NCI-H1436 (cell line): ENCODE data around the gene KNCN.

Experiments
- DNase-seq: peaks from one replicate; lab custom pipeline; 2025; lab: John Stamatoyannopoulos, UW

KNCN gene

DNA sequence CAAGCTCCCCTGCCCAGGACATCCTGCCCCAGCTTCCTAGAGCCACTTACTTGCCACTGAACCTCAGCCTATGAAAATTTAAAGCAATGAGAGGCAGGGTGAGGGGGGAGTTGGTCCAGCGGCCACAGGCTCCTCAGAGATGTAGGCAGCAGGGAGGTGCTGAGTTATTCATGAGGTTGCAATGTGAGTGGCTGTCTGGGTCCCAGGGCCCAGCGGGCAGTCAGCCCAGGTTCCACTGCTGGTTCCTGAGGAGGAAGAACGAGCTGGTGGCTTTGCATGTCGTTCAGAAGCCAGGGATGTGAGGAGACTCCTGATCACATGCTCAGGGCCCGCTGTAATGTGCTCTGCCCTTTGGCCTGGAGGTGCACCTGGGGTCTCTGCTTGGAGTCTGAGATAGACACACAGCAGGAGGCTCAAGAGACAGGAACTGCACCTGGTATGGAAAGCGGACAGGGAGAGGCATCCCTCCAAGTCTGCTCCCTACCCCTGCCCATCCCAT lies at the start of gene KNCN:
TSS of gene KNCN (minus strand) at position 51 of the 499 bp plus-strand sequence. CDS start 432 bp downstream, outside the sequence.
- no peak for DNase-seq

DNA sequence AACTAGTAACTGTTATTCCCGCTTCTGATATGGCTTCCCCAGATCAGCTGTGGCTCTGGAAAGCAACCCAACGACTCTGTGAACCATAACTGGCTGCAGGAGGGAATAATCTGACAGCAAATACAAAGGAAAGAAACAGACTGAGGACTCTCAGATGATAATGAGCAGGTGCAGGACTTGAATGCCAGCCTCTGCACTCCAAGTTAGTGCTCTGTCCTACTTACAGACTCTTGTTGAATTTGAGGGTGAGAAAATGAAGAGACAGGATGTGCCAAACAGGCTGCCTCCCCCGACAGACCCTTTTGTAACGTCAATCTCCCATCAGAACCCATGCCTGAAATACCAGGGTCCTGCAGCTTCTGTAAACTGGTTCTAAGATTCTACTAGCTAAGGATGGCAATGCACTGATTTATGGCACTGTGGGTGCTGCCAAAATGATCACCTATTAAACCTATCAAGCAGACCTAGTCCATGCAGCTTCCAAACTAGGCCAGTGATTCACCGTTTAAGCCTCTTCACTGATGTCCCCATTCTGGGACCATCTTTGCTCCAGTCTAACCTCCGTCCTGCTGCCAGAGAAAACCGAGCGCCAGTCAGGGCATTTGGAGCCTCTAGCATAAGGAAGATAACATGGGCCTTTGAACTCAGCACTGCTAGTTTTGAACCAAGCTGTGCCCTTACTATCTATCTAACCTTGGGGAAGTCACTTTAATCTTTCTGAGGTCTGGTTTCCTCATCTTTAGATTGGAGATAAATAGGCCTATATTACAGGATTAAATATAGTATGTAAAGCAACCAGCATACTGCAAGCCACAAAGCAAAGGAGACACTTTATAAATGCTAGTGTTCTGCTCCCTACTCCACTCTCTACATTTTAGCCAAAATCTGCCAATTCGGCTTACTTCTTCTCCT lies 47.9 kb upstream of the KNCN start:
- no peak for DNase-seq

- no peak for DNase-seq
Measured at GRCh38 chr1:46596846-46597245, 45.4 kb upstream of the KNCN start.

DNA sequence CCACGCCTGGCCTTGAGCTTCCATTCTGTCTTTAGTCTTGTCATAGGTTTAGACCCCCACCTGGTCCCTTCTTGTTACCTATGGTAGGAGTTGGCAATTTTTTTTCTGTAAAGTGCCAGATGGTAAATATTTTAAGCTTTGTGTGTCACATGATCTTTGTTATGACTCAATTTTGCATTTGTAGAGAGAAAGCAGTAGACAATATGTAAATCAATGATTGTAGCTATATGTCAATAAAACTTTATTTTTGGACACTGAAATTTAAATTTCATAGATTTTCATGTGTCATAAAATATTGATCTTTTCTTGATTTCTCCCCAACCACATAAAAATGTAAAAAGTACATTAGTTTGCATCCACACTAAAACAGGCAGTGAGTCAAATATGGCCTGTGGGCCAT lies 44.6 kb upstream of the KNCN start:
- DNase-seq: no peak

DNA sequence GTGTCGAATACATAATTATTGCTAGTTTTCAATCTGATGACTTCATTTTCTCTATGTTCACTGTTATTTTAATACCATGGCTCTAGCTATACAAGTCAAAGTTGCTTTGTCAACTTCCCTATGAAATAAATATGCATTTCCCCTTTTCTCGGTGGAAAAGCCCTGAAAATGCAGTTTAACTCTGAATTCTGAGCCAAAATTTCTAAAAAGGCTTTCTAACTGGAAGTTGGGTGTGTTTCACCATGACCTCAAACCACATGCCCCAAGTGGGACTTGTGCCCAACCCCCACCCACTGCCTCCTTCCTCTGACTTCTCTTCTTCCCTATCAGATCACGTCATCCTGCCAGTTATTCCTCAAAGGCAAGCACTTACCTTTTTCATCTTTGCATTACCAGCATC lies 43.7 kb upstream of the KNCN start:
- DNase-seq: no peak

DNA sequence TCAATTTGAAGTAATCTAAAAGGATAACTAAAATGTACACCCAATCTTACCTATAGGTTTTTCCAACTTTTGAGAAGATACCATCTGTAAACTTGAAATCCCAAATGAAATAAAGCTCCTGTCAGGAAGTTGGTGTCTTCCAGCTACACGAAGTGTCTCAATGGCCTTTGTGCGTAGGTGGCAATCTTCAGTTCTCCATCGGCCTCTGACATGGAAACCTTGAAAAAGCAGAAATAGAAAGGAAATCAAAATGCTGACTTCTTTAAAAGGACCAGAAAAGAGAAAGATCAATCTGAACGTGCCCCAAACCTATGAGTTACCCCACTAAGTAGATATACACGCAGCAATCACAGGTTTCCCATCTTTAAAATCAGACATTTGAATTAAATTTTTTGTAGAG lies 42.6 kb upstream of the KNCN start:
- no peak for DNase-seq

DNA sequence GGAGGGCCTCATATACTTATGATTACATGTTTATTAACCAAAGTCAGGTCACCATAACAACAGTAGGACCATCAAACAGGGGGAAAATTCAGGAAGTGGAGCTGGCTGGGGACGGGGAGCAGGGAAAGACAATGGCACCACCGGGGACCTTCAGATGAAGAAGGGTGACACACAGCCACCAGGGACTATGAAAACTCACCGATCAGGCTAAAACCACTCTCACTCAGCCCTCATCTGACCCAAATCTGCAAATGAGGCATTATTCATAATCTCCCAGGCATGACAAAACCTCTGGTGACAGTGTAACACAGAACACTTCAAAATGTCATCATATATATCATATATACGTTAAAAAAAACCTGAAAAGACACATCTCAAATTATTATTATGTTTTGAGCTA lies 41.4 kb upstream of the KNCN start:
- no peak for DNase-seq

- no peak for DNase-seq
Measured at GRCh38 chr1:46589529-46589928, 38.1 kb upstream of the KNCN start.

DNA sequence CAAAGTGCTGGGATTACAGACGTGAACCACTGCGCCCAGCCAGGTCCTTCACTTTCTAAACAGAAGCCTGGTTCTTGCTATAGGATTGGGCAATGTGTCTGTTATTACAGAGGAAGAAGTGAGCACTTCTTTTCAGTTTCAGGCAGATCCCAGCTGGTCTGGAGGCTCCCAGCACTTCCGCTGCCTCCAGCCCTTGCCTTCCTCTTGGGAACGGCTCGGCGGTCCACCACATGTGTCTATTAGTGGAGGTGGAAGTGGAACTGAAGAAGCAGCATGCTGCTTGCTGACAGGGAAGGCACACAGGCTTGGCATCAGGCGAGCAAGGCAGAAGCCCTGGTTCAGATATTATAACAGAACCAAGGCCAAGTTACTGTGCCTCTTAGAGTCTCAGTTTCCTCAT lies 35.6 kb upstream of the KNCN start:
- no peak for DNase-seq

GRCh38 chr1:46585312-46585938 lies 34.0 kb upstream of the KNCN start:
- DNase-seq: no peak

- DNase-seq: no peak
Measured at GRCh38 chr1:46583494-46583893, 32.0 kb upstream of the KNCN start.

DNA sequence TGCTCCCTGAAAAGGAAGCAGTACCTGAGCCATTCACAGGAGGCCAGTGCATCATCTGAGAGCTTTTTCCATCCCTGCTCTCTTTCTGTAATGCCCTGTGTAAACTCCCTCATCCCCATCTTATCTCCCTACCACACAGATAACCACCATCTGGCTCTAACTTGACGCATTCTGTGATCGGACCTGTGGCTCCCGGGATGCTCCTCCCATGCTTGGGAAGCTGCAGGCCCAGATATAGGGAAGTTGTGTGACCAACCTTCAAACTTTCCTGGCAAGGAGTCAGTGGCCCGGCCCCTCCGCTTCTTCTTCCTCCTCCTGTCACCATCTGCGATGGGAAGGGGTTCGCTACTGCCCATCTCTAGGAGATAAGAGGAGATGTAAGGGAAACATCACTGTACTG lies 31.5 kb upstream of the KNCN start:
- no peak for DNase-seq

- no peak for DNase-seq
Measured at GRCh38 chr1:46581681-46582455, 30.4 kb upstream of the KNCN start.

DNA sequence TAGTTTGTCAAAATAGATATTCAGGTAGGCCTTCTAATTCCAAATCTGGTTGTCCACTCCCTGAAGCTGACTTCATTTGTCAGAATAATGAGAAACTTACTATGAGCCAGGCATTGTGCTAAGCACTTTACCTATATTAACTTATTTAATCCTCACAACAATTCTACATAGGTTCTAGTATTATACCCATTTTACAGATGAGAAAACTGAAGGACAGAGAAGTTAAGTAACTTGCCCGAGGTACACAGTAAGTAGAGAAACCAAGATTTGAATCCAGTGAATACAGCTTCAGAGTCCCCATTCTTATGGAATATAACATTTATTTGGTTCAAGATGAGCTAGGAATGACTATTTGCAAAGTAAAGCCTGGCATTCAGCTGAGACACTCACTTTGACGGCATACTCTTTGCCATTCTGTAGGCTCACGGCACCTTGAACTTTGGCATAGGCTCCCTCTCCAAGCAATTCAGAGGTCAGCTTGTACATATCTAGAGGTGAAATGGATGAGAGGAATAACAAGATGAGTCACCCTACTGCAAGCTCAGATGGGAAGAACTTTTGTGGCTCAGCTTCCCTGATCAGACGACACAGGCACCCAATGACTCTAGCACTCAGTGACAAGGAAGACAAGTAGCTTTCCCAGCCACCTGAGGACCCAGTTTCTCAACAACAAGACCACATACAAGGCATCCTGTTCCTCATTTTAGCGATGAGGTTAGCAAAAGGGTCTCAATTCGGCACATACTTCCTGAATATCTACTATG lies 28.9 kb upstream of the KNCN start:
- DNase-seq: no peak

DNA sequence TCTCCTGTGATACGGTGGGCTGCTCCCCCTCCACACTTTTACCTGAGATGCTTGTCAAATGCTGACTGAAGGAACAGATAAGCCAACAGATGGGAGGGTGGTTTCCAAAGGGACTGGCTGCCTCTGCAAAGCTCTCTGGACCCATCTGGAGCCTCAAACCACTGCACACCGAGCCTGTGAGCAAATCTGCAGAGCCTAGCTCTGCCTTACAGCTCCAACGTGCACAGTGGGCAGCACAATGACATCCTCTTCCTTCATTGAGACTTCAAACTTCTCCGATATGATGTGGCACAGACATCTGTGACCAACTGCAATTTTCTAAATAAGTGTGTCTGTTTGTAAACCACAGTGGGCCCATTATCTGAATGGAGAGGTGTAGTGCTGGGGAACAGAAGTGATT lies 26.2 kb upstream of the KNCN start:
- DNase-seq: no peak

DNA sequence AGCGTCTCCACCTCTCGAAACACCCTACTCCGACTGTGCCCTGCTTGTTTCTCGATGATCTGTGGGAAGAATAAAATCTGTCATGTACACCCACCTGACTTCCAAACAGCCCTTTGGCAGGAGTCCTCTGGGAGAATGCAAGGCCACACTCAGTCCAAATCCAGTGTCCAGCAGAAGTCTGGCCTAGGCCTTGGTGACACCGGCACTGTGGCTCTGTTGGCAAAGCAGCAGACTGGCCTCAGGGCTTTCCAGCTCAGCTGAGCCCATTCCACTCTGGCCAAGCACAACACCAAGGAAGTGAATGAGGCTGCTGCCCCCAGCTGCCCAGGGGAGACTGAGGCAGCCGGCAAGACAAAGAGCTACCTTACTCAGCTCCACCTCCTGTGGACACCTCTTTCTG lies 25.1 kb upstream of the KNCN start:
- no peak for DNase-seq

- DNase-seq: no peak
Measured at GRCh38 chr1:46575778-46576177, 24.3 kb upstream of the KNCN start.

- no peak for DNase-seq
Measured at GRCh38 chr1:46575300-46575699, 23.9 kb upstream of the KNCN start.

DNA sequence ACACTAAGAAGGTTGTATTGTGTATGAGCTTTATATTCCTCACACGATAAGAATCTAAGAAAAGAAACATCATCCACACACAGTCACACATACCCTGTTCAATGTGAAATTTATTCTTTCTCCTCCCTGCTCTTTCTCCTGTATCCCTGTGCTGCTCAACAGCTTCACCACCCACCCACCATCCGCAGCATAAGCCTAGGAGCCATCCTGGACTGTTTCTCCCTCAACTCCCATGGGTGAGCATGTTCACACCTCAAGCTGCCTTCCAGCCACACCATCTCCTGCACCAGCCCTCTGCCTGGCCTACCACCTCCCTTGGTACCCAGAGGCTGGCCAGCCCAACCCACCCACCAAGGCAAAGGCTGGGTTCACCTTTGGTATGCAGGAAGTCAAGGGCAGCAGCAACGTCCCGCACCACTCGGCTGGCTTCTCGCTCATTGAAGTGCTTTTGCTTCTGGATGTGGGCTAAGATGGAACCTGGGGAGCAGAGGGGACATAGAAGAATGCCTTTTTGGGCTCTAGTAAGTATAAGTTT lies 20.3 kb upstream of the KNCN start:
- DNase-seq: no peak

DNA sequence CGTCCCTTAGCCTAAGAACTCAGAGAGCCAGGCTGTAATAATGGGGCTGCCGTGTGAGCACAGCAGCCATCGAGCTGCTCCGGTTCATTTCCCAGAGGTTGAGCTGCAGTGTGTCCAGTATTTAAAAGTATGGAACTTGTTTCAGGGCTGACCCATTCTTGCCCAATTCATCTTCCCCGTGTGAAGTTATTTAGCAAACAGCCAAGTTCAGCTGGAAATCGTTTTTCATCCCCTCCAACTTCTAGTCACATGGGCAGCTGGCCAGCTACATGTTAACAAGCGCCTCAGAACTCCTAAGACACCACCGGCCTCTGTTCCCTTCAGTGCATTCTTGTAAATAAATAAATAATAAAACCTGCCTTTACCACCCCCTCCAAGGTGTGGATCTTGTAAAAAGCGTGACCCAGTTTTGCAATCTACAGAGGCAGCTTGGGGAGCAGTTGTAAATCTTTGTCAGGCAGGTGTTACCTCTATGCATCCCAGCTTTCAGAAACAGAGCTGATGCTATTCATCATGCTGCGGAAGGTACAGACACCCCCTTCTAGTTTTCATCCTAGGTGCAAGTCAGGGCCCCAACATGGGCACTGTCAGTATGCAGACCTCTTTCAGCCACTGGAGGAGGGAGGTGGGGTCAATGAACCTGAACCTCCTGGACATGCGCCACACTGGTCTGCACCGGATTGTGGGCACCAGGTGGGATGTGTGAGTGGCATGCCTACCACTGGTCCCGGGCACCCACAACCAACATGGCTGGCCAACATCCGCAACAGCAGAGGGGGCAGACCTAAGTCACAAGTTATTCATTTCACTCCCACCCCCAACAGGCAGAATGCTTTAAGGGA lies 18.7 kb upstream of the KNCN start:
- DNase-seq: no peak

GRCh38 chr1:46569116-46569515 lies 17.7 kb upstream of the KNCN start:
- DNase-seq: no peak
